CD14-positive monocyte (primary cell): Measurements from ENCODE around the gene TTC32. TPM values are rescaled to one million over a fixed set of nuclear protein-coding genes. Genes with fewer than 3 reads are reported as not detected.
A peak's percentile ranks its signal among the peaks of the same experiment; 100 is the strongest.

Experiments
- DNase-seq, 3 donors: peaks; one replicate each; pipeline ENCODE4 v3.0.0-alpha.2; 2011 to 2022
- H2AFZ ChIP-seq: 2 replicates; pipeline ENCODE4 v1.6.0; 2012; ENCODE audit warnings: mild to moderate bottlenecking, low read depth, low read length, inconsistent platforms; ENCODE audit not compliant: insufficient read depth, poor library complexity, severe bottlenecking
- H3K27ac ChIP-seq, 2 donors: 1 replicate in 1 of 2; 2 replicates in 1 of 2; pipeline ENCODE4 v1.5.1; 2012 to 2013; ENCODE audit warnings: low read length in 2 of 2, control low read depth in 1 of 2, inconsistent platforms in 1 of 2, low read depth in 1 of 2, mild to moderate bottlenecking in 1 of 2
- H3K27me3 ChIP-seq, 2 donors: one replicate each; pipeline versions ENCODE4 v1.6.0 to v1.6.1; 2011 to 2013; ENCODE audit warnings: low read length in 2 of 2; ENCODE audit not compliant: control insufficient read depth in 2 of 2, insufficient read depth in 2 of 2
- H3K36me3 ChIP-seq, 2 donors: replicated peaks in 1 of 2; 1 replicate in 1 of 2; 2 replicates in 1 of 2; pipeline versions ENCODE4 v1.5.1 to v1.6.1; 2012 to 2013; ENCODE audit warnings: low read length in 2 of 2, control low read depth in 1 of 2, inconsistent platforms in 1 of 2, mild to moderate bottlenecking in 1 of 2; ENCODE audit not compliant: insufficient read depth in 2 of 2, control insufficient read depth in 1 of 2
- H3K4me1 ChIP-seq, 2 donors: 1 replicate in 1 of 2; 2 replicates in 1 of 2; pipeline versions ENCODE4 v1.5.1 to v1.6.1; 2012 to 2013; ENCODE audit warnings: low read length in 2 of 2, control low read depth in 1 of 2, inconsistent platforms in 1 of 2, mild to moderate bottlenecking in 1 of 2, moderate library complexity in 1 of 2; ENCODE audit not compliant: insufficient read depth in 2 of 2, control insufficient read depth in 1 of 2
- H3K4me2 ChIP-seq: replicated peaks from 2 replicates; pipeline ENCODE3; 2012; ENCODE audit warnings: low read length, moderate library complexity, mild to moderate bottlenecking; ENCODE audit not compliant: poor library complexity, severe bottlenecking; ENCODE audit errors: extremely low read depth
- H3K4me3 ChIP-seq, 3 experiments: fragments of 200-600 bp in 1 of 3; sonication (generic) in 1 of 3; replicated peaks in 1 of 3; 1 replicate in 2 of 3; 2 replicates in 1 of 3; pipeline ENCODE4 v1.5.1; 2011 to 2013; ENCODE audit warnings: low read length in 3 of 3, mild to moderate bottlenecking in 3 of 3, control low read depth in 2 of 3, low read depth in 2 of 3, inconsistent platforms in 1 of 3, moderate library complexity in 1 of 3
- H3K79me2 ChIP-seq: 2 replicates; pipeline ENCODE4 v1.6.0; 2012; ENCODE audit warnings: mild to moderate bottlenecking, control low read depth, inconsistent platforms, low read length, moderate library complexity; ENCODE audit not compliant: insufficient read depth
- H3K9ac ChIP-seq: 2 replicates; pipeline ENCODE4 v1.6.0; 2017; ENCODE audit warnings: low read length, mild to moderate bottlenecking; ENCODE audit not compliant: insufficient read depth, poor library complexity, severe bottlenecking
- H3K9me3 ChIP-seq, 2 donors: replicated peaks in 1 of 2; 1 replicate in 1 of 2; 2 replicates in 1 of 2; pipeline versions ENCODE4 v1.5.1 to v1.6.1; 2012 to 2013; ENCODE audit warnings: low read length in 2 of 2, control low read depth in 1 of 2; ENCODE audit not compliant: control insufficient read depth in 1 of 2, insufficient read depth in 1 of 2
- H4K20me1 ChIP-seq: 2 replicates; pipeline ENCODE4 v1.6.0; 2012; ENCODE audit warnings: mild to moderate bottlenecking, low read length, control low read depth, moderate library complexity; ENCODE audit not compliant: insufficient read depth
- H3K27ac Mint-ChIP-seq, 7 donors: one replicate each; pipeline ENCODE4 v1.8.0; 2020; ENCODE audit warnings: mild to moderate bottlenecking in 7 of 7, mixed read lengths in 7 of 7, moderate library complexity in 6 of 7, inconsistent platforms in 2 of 7
- H3K27me3 Mint-ChIP-seq, 3 donors: one replicate each; pipeline ENCODE4 v1.8.0; 2021 to 2022; ENCODE audit warnings: low read depth in 3 of 3, mild to moderate bottlenecking in 3 of 3, mixed read lengths in 3 of 3, moderate library complexity in 3 of 3, inconsistent platforms in 1 of 3
- H3K36me3 Mint-ChIP-seq, 2 donors: one replicate each; pipeline ENCODE4 v1.8.0; 2020; ENCODE audit warnings: mixed read lengths in 2 of 2, inconsistent platforms in 1 of 2, mild to moderate bottlenecking in 1 of 2
- H3K4me1 Mint-ChIP-seq: one replicate; pipeline ENCODE4 v1.8.0; 2020; ENCODE audit warnings: mild to moderate bottlenecking, mixed read lengths
- H3K4me3 Mint-ChIP-seq, 2 donors: one replicate each; pipeline ENCODE4 v1.8.0; 2020; ENCODE audit warnings: mild to moderate bottlenecking in 2 of 2, mixed read lengths in 2 of 2, moderate library complexity in 1 of 2
- H3K9me3 Mint-ChIP-seq, 7 donors: one replicate each; pipeline ENCODE4 v1.8.0; 2020 to 2022; ENCODE audit warnings: mixed read lengths in 7 of 7, mild to moderate bottlenecking in 6 of 7, moderate library complexity in 6 of 7, inconsistent platforms in 2 of 7
- WGBS: methylation state at CpG from one replicate; pipeline ENCODE4 v1.1.5; 2013; ENCODE audit warnings: missing lambda C conversion rate; ENCODE audit not compliant: insufficient coverage; 5-methylcytosine and 5-hydroxymethylcytosine counted together
- intact Hi-C, 2 donors: fragments of 100-400 bp; cut with micrococcal nuclease; formaldehyde crosslinking; loops; one replicate each; pipeline versions ENCODE4 v1.15.0 to v1.15.1; 2023
- polyA plus RNA-seq, 3 donors: library from polyadenylated mRNA; depleted of rRNA in 1 of 3; unstranded in 2 of 3; stranded (reverse) in 1 of 3; fragments of 300-500 nt in 2 of 3; fragments of >200 nt in 1 of 3; fragmentation: Illumina TruSeq in 2 of 3; gene quantifications; 1 replicate in 2 of 3; 2 replicates in 1 of 3; pipeline ENCODE4 v1.2.3, GENCODE V29; 2012 to 2021
- TF ChIP-seq, protein P1 (sequence below): fragments of 200-600 bp; IDR thresholded peaks from one replicate; pipeline ENCODE4 v1.8.0; 2022; ENCODE audit warnings: antibody characterized with exemption, mild to moderate bottlenecking

The TTC32 gene
- polyA plus RNA-seq, 3 donors: 17.6 to 27.7 (median 20.1) TPM

- H3K4me2 ChIP-seq: no peak overlapping the region
- H3K9ac ChIP-seq: no peak overlapping the region
Measured at GRCh38 chr2:19863303-19864041, 38.3 kb downstream of the TTC32 start.

GRCh38 chr2:19861813-19862212 is 40.0 kb downstream of the TTC32 start:
- Mint-ChIP-seq H3K27me3 (peaks cover 6 to 22% (median 10%) of the 10 kb centered on the region in 3 donors), H3K4me3 (no peak overlapping the region), H3K27ac (no peak overlapping the region), H3K9me3 (peaks cover 0 to 2% (median 0%) of the 10 kb centered on the region in 7 donors), H3K36me3 (no peaks in the 10 kb centered on the region), H3K4me1 (peaks cover 5% of the 10 kb centered on the region)
- no peak overlapping the region for H3K4me3 ChIP-seq
- no peak overlapping the region for H2AFZ ChIP-seq
- no peaks in the 10 kb centered on the region for H3K79me2 ChIP-seq
- no peaks in the 10 kb centered on the region for H4K20me1 ChIP-seq
- no peak overlapping the region for H3K4me2 ChIP-seq
- TF ChIP-seq, protein P1, sequence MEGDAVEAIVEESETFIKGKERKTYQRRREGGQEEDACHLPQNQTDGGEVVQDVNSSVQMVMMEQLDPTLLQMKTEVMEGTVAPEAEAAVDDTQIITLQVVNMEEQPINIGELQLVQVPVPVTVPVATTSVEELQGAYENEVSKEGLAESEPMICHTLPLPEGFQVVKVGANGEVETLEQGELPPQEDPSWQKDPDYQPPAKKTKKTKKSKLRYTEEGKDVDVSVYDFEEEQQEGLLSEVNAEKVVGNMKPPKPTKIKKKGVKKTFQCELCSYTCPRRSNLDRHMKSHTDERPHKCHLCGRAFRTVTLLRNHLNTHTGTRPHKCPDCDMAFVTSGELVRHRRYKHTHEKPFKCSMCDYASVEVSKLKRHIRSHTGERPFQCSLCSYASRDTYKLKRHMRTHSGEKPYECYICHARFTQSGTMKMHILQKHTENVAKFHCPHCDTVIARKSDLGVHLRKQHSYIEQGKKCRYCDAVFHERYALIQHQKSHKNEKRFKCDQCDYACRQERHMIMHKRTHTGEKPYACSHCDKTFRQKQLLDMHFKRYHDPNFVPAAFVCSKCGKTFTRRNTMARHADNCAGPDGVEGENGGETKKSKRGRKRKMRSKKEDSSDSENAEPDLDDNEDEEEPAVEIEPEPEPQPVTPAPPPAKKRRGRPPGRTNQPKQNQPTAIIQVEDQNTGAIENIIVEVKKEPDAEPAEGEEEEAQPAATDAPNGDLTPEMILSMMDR: no peak
- H3K9ac ChIP-seq: no peak overlapping the region
- 86% methylated on average over 1 of the region's 1 CpG for WGBS
- no peaks in the 10 kb centered on the region for H3K27me3 ChIP-seq
- H3K9me3 ChIP-seq: no peaks in the 10 kb centered on the region
- no peaks in the 10 kb centered on the region for H3K36me3 ChIP-seq
- no peak overlapping the region for H3K27ac ChIP-seq
- intact Hi-C loops: loop anchor here (2.0 to 5.0 kb wide), 3 partner anchors 1110 to 1475 kb away; no protein-coding TSS in a partner anchor
- H3K4me1 ChIP-seq: peaks cover 3 to 8% of the 10 kb centered on the region in 2 donors
- no peak for DNase-seq

More at GRCh38 chr2:19863303-19864041, 38.3 kb downstream of the TTC32 start:
- TF ChIP-seq, protein P1: peak; percentile 98
- H3K27me3 Mint-ChIP-seq: peaks cover 11 to 19% (median 14%) of the 10 kb centered on the region in 3 donors
- intact Hi-C loops: loop anchor here (2.0 to 5.0 kb wide), 3 partner anchors 1111 to 1476 kb away; no protein-coding TSS in a partner anchor
- Histone ChIP-seq H3K4me3 (no peak overlapping the region), H3K9me3 (no peaks in the 10 kb centered on the region), H4K20me1 (no peaks in the 10 kb centered on the region), H2AFZ (peak overlapping the region; percentile 69), H3K36me3 (no peaks in the 10 kb centered on the region), H3K27ac (no peak overlapping the region), H3K79me2 (no peaks in the 10 kb centered on the region), H3K27me3 (peaks cover 0 to 2% of the 10 kb centered on the region in 2 donors), H3K4me1 (peaks cover 7 to 12% of the 10 kb centered on the region in 2 donors)
- H3K36me3 Mint-ChIP-seq: no peaks in the 10 kb centered on the region
- no peak overlapping the region for H3K27ac Mint-ChIP-seq
- H3K9me3 Mint-ChIP-seq: peaks cover 0 to 2% (median 0%) of the 10 kb centered on the region in 7 donors
- 22% methylated on average over 33 of the region's 33 CpGs for WGBS
- DNase-seq: peak; percentile 54 to 67 (median 67)
- H3K4me1 Mint-ChIP-seq: peaks cover 9% of the 10 kb centered on the region
- no peak overlapping the region for H3K4me3 Mint-ChIP-seq
